ENCODE results near the gene DGKG.
A peak's percentile ranks its signal among the peaks of the same experiment; 100 is the strongest.

Gene DGKG

GRCh38 chr3:186316666-186317260 lies 45.3 kb downstream of the DGKG start:
- no peak for DNase-seq

- DNase-seq = no peak
Observed at GRCh38 chr3:186315581-186316354, 46.3 kb downstream of the DGKG start.

- no peak for DNase-seq
Observed at GRCh38 chr3:186314896-186315295, 47.1 kb downstream of the DGKG start.

GRCh38 chr3:186311441-186311840 lies 50.6 kb downstream of the DGKG start:
- DNase-seq = no peak

DNA sequence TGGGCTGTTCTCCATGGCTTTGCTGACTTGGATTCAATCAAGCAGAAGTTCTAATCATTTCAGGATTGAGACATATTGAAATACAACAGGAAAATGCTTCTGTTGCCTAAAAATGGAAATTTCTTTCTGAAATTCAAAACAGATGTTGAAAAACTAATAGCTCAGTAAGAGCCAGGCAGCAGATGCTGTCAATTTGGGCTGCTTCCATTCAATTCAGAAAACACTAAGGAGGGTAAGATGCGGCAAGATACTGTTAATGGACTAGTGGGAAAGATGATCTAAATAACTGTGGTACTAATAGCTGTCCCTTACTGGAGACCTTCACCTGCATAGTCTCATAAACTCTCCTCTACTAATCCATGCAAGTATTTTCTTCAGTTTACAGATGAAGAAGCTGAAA lies 53.5 kb downstream of the DGKG start:
- no peak for DNase-seq

DNA sequence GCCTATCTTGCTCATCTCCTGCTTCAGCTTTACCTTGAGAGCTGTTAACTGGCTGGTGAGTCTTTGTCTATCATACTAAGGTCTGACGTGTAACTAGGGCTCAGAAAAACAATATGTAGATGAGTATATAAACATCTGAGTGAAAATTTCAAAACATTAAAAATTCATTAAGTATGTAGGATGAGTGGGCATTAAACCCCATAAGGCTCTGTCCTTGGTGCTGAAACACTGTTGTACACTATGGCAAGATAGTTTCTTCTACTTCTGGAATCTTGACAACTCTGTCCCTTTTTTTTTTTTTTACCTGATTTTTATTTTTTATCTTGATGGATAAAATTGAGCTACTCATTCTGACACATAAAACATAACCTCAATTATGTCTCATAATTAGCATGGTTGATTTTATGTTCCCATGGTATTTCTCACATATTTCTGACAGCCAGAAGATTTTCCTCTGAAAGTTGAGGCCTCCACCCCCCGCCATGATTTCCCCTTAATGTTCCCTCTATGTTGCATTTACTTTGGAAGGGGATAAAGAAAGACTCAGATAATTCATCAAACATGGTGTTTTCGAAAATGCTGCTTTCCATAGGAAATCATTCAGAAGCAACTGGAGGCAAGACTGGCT lies 54.3 kb downstream of the DGKG start:
- no peak for DNase-seq

- no peak for DNase-seq
Observed at GRCh38 chr3:186305286-186305685, 56.7 kb downstream of the DGKG start.

DNA sequence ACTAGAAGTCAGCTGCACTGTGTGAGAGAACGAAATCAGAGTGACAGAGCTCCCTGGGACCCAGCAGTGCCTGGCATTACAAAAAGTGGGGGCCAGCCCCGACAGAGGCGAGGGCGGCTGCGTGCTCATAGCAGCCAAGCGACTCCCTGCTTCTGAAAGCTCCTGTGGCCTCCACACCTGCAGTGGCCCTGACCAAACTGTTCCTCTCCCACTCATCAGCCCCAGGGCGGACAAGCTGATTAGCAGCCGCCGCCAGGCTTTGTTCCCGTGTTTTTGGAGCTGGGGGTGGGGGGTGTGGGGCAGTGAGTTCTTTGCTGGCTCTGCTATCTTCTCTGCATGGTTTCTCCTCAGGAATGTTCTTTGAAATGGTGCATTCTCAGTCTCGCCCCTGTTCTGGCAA lies 58.1 kb downstream of the DGKG start:
- DNase-seq = no peak

DNA sequence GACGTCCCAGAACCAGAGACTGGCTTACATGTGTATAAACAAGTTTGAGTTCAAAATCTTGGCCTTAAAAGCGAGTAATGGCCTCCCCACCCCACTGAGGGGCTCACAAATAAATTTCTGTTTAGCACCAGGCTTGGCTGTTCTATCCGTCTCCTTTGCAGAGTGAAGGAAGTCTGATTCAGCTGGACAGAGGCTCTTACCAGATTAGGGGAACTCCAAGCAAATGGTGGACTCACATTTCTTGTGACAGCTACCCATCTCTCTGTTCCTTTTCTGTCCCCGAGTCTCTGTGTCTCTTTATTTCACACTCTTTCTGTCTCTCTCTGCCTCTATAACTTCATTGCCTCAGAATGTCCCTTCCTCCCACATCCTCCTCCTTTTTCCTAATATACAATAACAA lies 62.7 kb downstream of the DGKG start:
- no peak for DNase-seq

DNA sequence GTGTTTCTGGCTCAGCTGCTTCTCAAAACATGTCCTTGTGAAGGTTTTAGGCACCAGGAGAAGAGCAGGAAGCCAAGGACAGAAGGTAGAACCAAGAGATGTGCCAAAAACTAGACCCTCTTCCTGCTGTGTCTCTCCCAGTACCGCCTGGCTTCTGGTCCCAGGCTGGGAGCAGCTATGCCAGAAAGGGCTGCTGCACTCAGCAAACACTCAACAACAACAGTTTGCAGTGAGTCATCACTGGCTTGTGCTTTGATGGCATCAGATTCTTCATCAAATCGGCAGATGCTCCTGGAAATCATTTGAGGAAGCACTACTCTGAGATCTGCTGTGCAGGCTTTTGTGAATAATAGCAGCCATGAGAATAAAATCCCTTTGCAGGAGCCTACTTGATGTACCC lies 63.2 kb downstream of the DGKG start:
- peak; percentile 74 for DNase-seq

- DNase-seq = no peak
Observed at GRCh38 chr3:186290796-186291195, 71.2 kb downstream of the DGKG start.

DNA sequence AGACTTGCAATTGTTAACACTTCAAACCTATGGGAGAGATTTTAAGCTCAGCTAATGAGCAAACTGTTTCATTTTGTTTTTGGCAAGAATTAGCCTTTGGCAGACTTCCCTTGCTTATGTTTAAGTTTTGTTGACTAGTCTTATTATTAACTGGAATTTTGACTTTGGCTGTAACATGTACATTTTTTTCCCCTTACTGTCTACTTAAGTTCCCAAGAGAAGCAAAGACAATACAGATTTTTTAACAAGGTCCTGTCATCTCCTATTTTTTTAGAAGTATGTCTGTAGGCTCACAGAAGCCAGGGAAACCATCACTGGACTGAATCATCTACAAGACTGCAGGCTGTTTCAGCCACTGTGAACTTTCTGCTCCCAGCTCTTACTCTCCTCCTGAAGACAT lies 74.3 kb downstream of the DGKG start:
- no peak for DNase-seq

DNA sequence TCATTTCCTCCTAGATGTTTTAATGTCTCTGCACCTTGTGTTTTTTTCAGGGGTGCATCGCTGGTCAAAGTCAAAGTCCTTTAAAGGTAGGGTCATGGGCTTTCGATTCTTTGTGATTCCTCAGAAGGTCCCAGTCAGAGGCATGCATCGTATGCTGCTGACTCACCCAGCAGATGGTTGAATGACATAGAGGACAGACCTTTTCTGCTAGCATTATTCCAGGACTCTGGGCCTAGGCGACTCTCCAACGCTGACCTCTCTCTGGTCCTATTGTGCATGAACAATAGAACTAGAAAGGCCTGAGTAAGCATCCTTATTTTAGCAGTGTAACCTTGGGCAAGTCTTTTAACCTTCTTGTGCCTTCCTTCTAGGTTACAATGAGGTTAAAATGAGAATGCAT lies 75.9 kb downstream of the DGKG start:
- no peak for DNase-seq

- no peak for DNase-seq
Observed at GRCh38 chr3:186284661-186285060, 77.4 kb downstream of the DGKG start.

GRCh38 chr3:186284349-186284652 lies 77.7 kb downstream of the DGKG start:
- no peak for DNase-seq

DNA sequence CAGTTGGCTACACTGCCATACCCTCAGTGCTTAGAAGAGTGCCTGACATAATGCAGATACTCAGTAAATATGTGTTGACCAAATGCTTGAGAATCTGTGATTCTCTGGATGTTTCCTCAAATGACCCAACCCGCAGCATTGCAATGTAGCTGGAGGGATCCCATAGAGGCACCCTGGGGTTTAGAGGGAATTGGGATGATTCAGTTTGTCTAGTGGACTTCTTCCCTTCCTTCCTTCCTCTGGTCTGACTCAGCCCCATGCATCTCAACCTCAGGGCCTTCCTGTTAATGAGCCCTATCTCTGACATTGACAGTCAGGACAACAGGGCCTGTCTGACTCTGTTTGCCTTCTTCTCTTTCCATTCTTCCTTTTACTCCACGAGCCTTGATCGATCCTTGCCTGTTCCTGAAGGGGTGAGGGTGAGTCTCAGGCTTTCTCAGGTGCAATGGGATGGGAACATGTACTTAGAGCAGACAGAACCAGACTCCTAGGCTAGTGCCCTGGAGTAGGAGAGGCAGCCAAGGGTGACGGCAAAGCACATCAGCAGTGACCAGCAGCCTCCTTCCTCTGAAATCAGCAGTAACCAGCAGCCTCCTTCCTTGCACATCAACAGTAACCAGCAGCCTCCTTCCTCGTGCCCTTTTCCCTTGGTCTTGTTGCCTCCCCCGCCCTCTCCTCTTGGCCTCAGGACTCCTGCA lies 78.2 kb downstream of the DGKG start:
- DNase-seq = no peak

DNA sequence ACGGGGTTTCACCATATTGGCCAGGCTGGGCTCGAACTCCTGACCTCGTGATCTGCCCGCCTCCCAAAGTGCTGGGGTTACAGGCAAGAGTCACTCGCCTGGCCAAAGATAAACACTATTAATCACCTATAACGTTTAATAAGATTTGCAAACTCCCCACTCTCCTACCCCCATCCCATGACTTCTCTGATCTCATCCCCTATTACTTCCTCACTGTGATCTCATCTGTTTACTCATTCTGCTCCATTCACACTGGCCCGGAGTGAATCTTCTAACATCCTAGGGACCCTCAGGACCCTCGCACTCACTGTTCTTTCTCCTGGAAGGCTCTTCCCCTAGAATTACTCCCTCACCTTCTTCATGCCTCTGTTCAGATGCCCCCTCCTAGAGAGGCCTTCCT lies 78.9 kb downstream of the DGKG start:
- no peak for DNase-seq

- no peak for DNase-seq
Observed at GRCh38 chr3:186281176-186281575, 80.9 kb downstream of the DGKG start.

DNA sequence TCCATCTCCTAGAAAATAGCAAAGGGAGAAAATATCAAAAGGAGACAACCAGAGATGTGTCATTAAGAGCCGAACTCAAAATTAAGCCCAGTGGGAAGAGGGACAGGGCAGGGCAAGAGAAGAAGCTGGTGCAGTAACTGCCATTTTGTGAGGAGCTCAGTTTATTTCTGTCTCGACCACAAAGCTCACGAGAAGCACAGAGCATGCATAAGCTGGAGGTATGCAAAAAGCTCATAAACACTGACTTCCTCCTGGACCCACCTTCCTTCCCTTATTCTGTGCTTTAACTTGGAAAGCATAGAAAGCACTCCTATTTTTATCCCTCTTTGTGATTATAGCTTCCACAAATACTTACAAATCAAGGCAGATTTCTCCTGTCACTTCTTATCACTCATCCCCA lies 81.3 kb downstream of the DGKG start:
- DNase-seq = no peak

DNA sequence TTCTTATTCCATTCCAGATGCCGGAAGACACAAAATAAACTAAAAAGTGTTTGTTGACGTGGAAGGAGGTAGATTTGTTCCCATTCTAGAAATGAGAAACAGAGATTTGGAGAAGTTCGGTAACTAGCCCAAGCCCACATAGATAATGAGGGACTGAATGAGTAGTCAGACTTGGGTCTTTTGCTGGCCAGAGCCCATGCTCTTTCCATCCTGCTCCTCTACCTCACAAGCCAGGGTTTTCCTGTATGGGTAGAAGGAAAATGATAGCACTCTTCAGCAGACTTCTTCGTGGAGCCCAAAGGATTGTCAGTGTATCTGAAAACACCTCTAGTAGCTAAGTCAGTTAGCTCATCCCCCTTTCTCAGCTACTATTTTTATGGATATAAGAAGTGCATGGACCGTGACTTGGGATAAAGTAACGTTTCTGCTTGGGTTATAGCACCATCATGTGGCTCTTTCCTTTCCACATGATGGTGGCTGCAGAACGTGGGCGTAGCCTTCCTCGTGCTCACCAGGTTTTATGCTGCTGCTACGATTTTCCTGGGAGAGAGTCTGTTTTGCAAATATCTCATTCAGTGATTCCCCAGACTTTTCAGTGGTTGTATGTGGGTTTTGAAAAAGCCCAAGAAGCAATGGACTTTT lies 84.6 kb downstream of the DGKG start:
- DNase-seq = peak; percentile 14

DNA sequence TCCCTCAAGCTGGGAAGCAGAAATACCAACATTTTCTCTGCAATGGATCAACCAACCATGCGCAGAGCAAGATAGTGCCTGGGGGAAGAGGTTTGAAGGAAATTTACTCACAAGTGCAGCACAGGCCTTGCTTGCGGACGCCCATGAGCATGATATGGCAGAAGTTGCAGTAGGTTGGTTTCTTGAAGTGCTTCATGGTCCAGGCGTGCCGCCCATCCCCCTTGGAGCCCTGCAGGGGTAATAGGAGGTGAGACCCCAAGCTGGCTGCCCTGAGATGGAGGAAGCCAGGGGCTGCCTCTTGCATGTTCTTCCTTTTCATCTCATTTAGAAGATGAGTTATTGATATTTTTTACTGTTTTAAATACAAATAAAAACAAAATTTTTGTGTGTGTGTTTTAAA lies 86.6 kb downstream of the DGKG start:
- no peak for DNase-seq

- DNase-seq = no peak
Observed at GRCh38 chr3:186273586-186273985, 88.4 kb downstream of the DGKG start.

- DNase-seq = no peak
Observed at GRCh38 chr3:186270701-186271100, 91.3 kb downstream of the DGKG start.

Data from DMS153 (cell line).